HCT116 (cell line): ENCODE results near the gene ADGRA3.

Source experiments
- TF ChIP-seq, protein P1 (sequence below), 3 experiments: fragments of 200-600 bp in 1 of 3; sonication (generic) in 1 of 3; IDR thresholded peaks in 2 of 3; conservative IDR thresholded peaks in 1 of 3; 2 replicates each; pipeline ENCODE4 v1.5.1; 2012 to 2017; ENCODE audit warnings: low read depth in 2 of 3, low read length in 2 of 3, antibody characterized with exemption in 1 of 3, borderline replicate concordance in 1 of 3, control low read depth in 1 of 3, mild to moderate bottlenecking in 1 of 3, mixed read lengths in 1 of 3, mixed run types in 1 of 3, moderate library complexity in 1 of 3; ENCODE audit not compliant: insufficient read depth in 1 of 3
- TF ChIP-seq, protein P2 (sequence below): IDR thresholded peaks from 2 replicates; pipeline ENCODE4 v1.6.1; 2012; ENCODE audit warnings: low read depth

DNA sequence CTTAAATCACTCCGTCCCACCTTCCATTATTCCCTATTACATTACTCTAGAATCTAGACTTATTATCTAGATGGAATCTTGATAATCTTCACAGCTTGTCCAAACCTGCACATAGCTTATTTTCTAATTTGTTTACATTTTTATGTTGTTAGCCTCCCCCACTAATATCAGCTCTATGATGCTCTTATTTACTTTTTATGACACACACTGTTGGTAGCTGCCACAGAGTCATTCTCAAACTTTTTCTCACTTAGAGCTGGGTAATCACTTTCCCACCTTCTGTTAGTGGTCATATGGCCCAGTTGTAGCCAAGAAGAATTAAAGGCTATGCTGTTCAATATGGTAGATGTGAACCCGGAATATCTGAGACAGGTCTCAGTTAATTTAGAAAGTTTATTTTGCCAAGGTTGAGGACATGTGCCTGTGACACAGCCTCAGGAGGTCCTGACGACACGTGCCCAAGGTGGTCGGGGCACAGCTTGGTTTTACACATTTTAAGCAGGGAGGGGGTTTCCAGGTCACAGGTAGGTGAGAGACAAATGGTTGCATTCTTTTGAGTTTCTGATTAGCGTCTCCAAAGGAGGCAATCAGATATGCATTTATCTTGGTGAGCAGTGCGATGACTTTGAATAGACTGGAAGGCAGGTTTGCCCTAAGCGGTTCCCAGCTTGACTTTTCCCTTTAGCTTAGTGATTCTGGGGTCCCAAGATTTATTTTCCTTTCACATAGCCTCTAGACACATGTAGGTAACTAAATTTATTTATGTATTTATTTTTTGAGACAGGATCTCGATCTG lies 7.0 kb upstream of the ADGRA3 start:
- TF ChIP-seq, protein P1, sequence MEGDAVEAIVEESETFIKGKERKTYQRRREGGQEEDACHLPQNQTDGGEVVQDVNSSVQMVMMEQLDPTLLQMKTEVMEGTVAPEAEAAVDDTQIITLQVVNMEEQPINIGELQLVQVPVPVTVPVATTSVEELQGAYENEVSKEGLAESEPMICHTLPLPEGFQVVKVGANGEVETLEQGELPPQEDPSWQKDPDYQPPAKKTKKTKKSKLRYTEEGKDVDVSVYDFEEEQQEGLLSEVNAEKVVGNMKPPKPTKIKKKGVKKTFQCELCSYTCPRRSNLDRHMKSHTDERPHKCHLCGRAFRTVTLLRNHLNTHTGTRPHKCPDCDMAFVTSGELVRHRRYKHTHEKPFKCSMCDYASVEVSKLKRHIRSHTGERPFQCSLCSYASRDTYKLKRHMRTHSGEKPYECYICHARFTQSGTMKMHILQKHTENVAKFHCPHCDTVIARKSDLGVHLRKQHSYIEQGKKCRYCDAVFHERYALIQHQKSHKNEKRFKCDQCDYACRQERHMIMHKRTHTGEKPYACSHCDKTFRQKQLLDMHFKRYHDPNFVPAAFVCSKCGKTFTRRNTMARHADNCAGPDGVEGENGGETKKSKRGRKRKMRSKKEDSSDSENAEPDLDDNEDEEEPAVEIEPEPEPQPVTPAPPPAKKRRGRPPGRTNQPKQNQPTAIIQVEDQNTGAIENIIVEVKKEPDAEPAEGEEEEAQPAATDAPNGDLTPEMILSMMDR (IDR thresholded peaks at IDR 0.05 in 2 of 3, conservative IDR thresholded peaks at IDR 0.05 in 1 of 3; ENCODE audit: borderline replicate concordance in 1 of 3, insufficient read depth in 1 of 3, low read depth in 2 of 3, low read length in 2 of 3), result no peak
- TF ChIP-seq, protein P2, sequence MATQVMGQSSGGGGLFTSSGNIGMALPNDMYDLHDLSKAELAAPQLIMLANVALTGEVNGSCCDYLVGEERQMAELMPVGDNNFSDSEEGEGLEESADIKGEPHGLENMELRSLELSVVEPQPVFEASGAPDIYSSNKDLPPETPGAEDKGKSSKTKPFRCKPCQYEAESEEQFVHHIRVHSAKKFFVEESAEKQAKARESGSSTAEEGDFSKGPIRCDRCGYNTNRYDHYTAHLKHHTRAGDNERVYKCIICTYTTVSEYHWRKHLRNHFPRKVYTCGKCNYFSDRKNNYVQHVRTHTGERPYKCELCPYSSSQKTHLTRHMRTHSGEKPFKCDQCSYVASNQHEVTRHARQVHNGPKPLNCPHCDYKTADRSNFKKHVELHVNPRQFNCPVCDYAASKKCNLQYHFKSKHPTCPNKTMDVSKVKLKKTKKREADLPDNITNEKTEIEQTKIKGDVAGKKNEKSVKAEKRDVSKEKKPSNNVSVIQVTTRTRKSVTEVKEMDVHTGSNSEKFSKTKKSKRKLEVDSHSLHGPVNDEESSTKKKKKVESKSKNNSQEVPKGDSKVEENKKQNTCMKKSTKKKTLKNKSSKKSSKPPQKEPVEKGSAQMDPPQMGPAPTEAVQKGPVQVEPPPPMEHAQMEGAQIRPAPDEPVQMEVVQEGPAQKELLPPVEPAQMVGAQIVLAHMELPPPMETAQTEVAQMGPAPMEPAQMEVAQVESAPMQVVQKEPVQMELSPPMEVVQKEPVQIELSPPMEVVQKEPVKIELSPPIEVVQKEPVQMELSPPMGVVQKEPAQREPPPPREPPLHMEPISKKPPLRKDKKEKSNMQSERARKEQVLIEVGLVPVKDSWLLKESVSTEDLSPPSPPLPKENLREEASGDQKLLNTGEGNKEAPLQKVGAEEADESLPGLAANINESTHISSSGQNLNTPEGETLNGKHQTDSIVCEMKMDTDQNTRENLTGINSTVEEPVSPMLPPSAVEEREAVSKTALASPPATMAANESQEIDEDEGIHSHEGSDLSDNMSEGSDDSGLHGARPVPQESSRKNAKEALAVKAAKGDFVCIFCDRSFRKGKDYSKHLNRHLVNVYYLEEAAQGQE, result no peak
